Measurements from ENCODE around the gene ZBTB46.
A peak's percentile ranks its signal among the peaks of the same experiment; 100 is the strongest.
"Not testable (repeated sequence)": the region's sequence is repeated elsewhere in the genome, so short reads cannot be mapped to it uniquely, and the experiment has no call there.

Gene ZBTB46

DNA sequence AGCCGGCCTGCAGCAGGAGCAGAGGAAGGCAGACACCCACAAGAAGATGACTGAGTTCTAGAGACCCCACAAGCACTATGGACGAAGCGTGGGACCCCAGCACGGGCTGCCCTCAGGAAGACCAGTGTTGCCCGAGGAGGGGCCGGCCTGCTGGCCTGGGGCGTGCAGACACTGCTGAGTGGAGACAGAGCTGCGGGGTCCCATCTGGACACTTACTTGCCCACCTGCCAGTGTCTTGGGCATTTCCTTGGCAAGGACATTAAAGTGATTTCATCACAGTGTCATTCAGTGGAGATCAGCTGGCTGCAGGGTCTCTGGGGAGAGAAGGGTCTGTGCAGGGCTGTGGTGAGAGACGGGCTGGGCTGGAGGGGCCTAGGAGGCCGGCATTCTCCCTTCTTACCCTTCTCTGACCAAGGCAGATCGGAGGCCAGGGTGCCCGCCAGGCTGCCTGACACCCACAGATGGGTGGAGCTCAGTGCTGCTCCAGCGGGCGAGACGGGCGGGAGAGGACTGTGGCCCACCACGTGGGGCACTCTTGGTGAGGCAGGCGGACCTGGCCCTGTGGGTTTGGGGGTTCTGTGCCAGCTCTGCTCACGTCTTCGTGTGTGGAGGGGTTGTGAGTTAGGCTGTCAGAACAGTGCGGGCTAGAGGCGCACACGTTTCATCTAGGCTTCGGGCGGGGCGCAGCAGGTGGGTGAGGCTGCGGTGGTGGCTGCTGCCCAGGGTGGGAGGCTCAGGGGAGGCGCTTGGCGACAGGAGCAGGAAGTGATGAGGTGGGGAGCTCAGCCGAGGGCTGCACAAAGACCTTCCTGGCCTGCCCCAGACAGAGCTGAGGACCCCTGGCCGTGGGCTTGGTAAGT, 95.0 kb downstream of the ZBTB46 start, which contains the start of gene LIME1:
Gene LIME1 (plus strand): TSS at position 806 of the 860 bp plus-strand sequence. CDS start 886 bp downstream, outside the sequence.
- no peak for DNase-seq (ENCODE audit: low read depth in 2 of 2)

DNA sequence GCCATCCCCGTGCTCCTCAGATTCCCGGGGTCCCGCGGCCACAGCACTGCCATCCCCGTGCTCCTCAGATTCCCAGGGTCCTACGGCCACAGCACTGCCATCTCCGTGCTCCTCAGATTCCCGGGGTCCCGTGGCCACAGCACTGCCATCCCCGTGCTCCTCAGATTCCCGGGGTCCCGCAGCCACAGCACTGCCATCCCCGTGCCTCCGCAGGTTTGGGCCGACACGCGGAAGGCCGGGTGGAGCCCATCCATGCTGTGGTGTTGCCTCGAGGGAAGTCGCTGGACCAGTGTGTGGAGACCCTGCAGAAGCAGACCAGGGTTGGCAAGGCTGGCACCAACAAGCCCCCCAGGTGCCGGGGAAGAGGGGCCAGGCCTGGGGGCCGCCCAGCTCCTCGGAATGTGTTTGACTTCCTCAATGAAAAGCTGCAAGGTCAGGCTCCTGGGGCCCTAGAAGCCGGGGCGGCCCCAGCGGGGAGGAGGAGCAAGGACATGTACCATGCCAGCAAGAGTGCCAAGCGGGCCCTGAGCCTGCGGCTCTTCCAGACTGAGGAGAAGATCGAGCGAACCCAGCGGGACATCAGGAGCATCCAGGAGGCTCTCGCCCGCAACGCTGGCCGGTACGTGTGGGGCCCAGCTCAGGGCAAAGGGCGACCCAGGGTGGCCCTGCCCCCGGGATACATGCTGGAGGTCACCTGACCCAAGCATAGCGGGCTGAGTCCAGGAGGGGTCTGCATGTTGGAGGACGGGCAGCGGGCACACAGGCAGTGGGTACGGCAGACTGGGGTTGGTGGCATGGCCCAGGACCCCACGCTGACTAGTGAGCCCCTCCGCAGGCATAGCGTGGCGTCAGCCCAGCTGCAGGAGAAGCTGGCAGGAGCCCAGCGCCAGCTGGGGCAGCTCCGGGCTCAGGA, 95.9 kb downstream of the ZBTB46 start:
- DNase-seq (ENCODE audit: low read depth in 2 of 2), result no peak

DNA sequence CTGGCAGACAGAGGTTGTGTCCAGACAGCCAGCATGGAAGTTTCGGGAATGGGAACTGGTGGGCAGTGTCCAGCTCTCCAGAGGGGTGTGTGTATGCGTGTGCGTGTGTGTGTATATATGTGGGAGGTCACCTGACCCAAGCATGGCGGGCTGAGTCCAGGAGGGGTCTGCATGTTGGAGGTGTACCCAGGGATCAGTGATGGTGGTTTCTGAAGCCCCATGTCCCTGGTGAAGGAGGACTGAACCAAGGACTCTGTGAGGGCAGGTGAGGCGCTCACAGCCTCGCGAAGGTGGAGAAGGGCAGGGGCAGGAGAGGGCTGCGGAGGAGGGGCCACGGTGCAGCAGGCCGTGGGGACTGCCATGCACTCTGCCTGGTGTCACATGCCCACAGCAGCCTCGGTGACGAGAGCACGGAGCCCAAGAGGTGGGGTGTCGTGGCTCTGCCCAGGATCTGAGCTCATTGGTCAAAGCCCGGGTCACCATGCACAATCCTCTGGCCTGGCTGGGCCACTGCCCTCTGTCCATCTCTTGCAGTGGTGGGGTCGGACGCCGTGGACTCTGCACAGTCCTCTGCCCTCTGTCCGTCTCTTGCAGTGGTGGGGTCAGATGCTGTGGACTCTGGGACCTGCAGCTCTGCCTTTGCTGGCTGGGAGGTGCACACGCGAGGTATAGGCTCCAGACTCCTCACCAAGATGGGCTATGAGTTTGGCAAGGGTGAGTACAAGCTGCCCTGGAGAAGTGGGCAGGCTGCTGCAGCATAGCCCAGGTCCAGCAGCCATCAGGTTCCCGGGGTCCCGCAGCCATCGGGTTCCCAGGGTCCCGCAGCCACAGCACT, 96.7 kb downstream of the ZBTB46 start:
- DNase-seq (ENCODE audit: low read depth in 2 of 2), result no peak

DNA sequence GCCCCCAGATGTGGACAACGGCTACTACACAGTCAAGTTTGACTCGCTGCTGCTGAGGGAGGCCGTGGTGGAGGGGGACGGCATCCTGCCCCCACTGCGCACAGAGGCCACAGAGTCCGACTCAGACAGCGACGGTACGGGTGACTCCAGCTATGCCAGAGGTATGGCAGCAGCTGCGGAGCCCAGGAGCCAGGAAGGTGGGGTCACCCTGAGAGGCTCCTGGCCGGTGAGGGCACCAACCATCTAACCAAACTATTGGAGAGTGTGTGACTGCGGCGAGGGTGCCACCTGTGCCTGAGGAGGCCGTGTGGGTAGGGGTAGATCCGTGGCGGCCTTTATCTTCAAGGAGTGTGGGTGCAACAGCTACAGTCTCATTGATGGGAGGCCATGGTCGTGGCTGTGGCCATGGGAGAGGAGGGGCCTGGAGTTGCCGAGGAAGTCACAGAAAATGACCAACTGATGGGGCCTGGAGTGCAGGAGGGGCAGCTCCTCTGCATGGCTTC, 97.4 kb downstream of the ZBTB46 start:
- no peak for DNase-seq (ENCODE audit: low read depth in 2 of 2)

DNA sequence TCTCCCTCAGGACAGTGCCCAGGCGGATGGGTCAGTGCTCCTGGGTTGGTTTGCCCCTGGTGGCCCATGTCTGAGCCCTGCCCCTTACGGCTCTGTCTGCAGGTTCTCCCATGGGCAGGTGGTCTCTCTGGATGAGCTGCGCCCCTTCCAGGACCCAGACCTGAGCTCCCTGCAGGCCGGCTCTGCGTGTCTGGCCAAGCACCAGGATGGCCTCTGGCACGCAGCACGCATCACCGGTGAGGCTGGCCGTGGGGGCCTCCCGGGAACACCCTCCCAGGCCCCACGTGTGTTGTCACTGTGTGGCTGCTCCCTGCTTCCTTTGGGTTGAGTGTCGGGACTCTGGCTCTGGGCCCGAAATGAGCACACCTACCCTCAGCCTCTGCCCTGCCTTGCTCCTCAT, 97.9 kb downstream of the ZBTB46 start:
- no peak for DNase-seq (ENCODE audit: low read depth in 2 of 2)

DNA sequence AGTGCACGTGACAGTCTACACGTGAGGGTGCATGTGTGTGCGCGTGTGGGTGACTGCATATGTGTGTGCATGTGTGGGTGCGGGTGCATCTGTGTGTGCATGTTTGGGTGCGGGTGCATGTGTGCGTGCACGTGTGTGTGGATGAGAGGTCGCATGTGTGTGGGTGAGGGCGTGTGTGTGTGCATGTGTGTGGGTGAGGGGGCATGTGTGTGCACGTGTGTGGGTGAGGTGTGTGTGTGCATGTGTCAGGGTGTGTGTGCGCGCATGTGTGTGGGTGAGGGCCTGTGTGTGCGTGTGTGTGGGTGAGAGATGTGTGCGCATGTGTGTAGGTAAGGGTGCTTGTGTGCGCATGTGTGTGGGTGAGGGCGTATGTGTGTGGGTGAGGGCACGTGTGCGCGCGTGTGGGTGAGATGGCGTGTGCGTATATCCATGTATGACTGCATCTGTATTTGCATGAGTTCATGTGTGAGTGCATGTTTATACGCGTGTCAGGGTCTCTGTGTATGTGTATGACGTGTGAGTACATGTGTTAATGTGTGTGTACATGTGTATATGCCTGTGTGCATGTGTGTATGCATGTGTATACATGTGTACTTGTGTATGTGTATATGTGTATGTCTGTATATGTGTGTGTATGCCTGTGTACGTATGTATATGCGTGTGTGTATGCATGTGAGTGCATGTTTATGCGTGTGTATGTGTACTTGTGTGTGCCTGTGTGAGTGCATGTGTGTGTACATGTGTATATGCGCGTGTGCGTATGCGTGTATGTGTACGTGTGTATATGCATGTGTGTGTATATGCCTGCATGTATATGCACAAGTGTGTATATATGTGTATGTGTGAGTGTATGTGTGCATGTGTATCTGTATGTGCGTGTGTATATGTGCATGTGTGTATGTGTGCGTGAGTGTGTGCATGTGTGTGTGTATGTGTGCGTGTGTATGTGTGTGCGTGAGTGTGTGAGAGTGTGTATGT, 98.7 kb downstream of the ZBTB46 start:
- no peak for DNase-seq (ENCODE audit: low read depth in 2 of 2)

DNA sequence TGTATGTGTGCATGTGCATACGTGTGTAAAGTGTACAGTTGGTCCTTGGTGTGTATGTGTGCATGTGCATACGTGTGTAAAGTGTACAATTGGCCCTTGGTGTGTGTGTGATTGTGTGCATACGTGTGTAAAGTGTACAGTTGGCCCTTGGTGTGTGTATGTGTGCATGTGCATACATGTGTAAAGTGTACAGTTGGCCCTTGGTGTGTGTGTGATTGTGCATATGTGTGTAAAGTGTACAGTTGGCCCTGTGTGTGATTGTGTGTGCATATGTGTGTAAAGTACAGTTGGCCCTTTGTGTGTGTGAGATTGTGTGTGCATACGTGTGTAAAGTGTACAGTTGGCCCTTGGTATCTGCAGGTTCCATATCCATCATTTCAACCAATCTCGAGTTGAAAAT, 99.7 kb downstream of the ZBTB46 start:
- DNase-seq (ENCODE audit: low read depth in 2 of 2), result no peak

DNA sequence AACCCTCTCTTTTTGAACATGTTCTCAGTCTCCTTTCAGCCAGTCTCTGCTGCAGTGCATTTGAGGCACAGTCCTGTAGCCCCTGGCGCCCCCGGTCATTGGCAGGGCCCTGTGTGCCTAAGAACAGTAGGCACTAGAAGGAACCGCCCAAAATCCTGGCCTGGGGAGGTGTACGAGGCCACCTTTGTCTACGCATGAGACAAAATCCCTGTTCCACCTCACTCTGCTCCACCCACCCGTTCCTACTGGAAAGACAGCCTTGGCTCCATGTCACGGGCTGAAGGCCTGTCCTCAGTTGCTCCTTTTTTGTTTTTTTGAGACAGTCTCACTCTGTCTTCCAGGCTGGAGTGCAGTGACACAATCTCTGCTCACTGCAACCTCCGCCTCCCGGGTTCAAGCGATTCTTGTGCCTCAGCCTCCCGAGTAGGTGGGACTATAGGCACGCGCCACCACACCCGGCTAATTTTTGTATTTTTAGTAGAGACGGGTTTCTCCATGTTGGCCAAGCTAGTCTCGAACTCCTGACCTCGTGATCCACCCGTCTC, 100.8 kb downstream of the ZBTB46 start:
- not testable (repeated sequence) for DNase-seq (ENCODE audit: low read depth in 2 of 2)

DNA sequence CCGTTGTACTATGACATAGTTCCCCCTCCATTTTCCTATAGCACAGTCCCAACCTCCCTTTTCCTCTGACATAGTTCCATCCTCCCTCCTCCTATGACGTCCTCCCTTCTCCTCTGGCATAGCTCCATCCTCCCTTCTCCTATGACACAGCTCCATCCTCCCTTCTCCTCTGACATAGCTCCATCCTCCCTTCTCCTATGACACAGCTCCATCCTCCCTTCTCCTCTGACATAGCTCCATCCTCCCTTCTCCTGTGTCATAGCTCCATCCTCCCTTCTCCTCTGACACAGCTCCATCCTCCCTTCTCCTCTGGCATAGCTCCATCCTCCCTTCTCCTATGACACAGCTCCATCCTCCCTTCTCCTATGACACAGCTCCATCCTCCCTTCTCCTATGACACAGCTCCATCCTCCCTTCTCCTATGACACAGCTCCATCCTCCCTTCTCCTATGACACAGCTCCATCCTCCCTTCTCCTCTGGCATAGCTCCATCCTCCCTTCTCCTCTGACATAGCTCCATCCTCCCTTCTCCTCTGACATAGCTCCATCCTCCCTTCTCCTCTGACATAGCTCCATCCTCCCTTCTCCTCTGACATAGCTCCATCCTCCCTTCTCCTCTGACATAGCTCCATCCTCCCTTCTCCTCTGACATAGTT, 108.0 kb downstream of the ZBTB46 start:
- DNase-seq (ENCODE audit: low read depth in 2 of 2), result not testable (repeated sequence)

DNA sequence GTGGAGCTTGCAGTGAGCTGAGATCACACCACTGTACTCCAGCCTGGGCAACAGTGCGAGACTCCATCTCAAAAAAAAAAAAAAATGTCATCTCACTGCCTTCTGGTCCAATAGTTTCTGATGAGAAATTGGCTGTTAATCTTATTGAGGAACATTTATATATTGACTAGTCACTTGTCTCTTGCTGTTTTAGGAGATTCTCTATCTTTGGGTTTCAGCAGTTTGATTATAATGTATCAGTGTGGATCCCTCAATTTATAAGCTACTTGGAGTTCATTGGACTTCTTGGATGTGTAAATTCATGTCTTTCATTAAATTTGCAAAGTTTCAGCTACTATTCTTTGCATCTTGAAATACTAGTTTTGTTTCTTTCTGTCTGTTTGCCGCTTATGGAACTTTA, 112.1 kb downstream of the ZBTB46 start:
- DNase-seq (ENCODE audit: low read depth in 2 of 2), result no peak

DNA sequence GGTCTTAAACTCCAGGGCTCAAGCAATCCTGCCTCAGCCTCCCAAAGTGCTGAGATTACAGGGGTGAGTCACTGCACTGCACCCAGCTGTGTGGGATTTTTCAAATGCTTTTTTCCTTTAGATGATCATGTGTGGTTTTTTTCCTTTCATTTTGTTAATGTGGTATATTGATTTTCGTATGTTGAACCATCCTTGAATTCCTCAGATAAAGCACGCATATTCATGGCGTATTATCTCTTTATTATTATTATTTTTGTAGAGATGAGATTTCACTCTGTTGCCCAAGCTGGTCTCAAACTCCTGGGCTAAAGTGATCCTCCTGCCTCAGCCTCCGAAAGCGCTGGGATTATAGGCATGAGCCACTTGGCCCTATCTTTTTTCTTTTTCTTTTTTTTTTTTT, 116.2 kb downstream of the ZBTB46 start:
- DNase-seq (ENCODE audit: low read depth in 2 of 2), result no peak

DNA sequence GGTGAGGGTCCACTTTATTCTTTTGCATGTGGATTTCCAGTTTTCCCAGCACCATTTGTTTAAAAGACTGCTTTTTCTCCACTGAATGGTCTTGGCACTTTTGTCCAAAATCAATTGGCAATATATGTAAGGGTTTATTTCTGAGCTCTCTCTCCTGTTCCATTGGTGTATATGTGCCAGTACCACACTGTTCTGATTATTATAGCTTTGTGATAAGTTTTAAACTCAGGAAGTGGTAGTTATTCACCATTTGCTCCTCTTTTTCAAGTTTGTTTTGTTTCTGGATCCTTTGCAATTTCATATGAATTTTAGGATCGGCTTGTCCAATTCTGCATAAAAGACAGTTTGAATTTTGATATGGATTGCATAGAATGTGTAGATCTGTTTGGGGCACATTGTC, 118.9 kb downstream of the ZBTB46 start:
- DNase-seq (ENCODE audit: low read depth in 2 of 2), result no peak

DNA sequence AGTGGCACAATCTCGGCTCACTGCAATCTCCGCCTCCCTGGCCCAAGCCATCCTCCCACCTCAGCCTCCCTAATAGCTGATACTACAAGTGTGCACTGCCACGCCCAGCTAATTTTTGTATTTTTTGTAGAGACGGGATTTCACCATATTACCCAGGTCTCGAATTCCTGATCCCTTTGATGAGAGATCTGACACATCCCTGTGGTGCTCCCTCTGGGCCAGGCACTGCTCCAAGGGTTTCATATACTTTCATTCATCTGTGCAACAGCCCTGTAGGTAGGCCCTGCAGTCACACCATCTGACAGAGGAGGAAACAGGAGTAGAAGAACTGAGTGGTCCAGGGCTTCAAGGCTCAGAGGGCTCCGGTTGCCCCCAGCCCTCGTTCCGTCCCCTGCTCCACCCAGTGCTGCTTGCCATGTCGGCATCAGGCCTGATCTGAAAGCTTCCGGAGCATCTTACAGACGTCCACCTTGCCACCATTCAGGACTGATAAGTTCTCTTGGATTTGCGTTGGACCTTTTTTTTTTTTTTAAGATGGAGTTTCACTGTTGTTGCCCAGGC, 119.9 kb downstream of the ZBTB46 start:
- no peak for DNase-seq (ENCODE audit: low read depth in 2 of 2)

DNA sequence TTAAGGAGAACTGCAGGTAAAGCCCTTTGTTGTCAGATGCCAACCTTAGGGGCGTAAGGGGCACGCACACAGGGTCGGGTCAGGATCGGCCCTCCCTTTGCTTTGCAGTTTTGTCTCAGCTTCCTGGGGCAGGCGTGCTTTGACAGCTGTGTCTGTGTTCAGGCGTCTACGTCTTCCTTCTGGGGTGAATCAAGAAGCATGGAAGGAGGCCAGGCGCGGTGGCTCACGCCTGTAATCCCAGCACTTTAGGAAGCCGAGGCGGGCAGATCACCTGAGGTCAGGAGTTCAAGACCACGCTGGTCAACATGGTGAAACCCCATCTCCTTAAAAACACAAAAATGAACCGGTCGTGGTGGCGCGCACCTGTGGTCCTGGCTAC, 121.9 kb downstream of the ZBTB46 start:
- no peak for DNase-seq (ENCODE audit: low read depth in 2 of 2)

DNA sequence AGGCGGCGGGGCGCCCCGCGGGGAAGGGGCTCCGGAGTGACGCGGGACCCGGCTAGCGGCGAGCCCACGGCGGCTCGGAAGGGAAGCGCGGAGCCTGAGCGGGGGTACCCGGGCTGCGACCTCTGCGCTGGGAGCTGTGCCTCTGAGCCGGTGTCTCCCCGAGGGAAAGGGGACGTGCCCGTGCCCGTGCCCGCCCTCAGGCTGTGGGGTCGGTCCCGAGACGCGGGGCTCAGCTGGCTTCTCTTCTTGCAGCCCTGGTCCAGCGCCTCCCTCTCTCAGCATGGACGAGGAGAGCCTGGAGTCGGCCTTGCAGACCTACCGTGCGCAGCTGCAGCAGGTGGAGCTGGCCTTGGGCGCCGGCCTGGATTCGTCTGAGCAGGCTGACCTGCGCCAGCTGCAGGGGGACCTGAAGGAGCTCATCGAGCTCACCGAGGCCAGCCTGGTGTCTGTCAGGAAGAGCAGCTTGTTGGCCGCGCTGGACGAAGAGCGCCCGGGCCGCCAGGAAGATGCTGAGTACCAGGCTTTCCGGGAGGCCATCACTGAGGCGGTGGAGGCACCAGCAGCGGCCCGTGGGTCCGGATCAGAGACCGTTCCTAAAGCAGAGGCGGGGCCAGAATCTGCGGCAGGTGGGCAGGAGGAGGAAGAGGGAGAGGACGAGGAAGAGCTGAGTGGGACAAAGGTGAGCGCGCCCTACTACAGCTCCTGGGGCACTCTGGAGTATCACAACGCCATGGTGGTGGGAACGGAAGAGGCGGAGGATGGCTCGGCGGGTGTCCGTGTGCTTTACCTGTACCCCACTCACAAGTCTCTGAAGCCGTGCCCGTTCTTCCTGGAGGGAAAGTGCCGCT, 122.5 kb downstream of the ZBTB46 start:
- no peak for DNase-seq (ENCODE audit: low read depth in 2 of 2)

DNA sequence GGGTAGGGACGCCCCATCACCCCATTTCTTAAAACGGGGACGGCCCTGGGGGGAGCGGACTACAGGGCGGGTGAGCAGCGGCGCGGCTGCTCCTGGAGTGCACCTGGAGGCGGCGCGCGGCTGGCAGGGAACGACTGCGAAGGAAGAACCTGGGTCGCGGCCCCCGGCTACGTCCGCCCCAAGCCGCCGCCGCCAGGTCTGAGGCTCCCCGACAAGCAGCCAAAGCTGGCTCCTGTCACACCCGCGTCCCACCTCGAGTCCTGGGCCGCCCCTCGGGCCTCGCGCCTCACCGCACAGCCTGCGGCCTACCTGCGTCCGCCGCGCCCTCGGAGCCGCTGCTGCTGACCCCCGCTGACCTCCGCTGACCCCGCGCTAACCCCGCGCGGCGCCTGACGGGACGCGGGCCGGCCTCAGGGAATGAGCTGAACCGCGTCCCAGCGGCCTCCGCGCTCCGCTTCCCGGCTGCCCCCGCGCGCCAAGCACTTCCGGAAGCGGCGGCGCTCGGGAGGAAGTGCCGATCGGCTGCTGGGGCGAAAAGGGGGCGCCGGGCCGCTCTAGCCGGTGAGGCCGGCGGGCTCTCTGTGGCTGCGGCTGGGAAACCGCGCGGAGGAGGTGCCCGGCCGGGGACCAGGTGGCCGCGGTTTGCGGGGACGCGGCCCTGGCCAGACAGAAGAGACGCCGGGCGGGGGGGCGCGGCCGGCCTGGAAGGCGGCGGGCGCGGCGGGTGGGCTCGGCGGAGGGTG, 123.3 kb downstream of the ZBTB46 start, which contains the start of the genes ARFRP1 and ZGPAT:
Gene ARFRP1 (minus strand): TSS at position 419 of the 743 bp plus-strand sequence. CDS start 885 bp downstream, outside the sequence.
Gene ZGPAT (plus strand): TSS at position 482 of the 743 bp plus-strand sequence. CDS start 542 bp downstream, outside the sequence.
- peak; percentile 66 to 84 for DNase-seq (ENCODE audit: low read depth in 2 of 2)

Data from stimulated activated CD4-positive, alpha-beta T cell treated with anti-CD3 and anti-CD28 coated beads, Interleukin-15, amount 100 ng/mL, for 48 hours (primary cell).